Stimulated activated CD8-positive, alpha-beta memory T cell treated with anti-CD3 and anti-CD28 coated beads, Interleukin-15, amount 100 ng/mL, for 48 hours (primary cell): ENCODE data around the gene COL6A1.
"Not testable (repeated sequence)": the region's sequence is repeated elsewhere in the genome, so short reads cannot be mapped to it uniquely, and the experiment has no call there.

Experiments
- DNase-seq, 2 donors: peaks; one replicate each; pipeline ENCODE4 v3.0.0-alpha.2; 2020; ENCODE audit warnings: low read depth in 2 of 2

COL6A1 gene

DNA sequence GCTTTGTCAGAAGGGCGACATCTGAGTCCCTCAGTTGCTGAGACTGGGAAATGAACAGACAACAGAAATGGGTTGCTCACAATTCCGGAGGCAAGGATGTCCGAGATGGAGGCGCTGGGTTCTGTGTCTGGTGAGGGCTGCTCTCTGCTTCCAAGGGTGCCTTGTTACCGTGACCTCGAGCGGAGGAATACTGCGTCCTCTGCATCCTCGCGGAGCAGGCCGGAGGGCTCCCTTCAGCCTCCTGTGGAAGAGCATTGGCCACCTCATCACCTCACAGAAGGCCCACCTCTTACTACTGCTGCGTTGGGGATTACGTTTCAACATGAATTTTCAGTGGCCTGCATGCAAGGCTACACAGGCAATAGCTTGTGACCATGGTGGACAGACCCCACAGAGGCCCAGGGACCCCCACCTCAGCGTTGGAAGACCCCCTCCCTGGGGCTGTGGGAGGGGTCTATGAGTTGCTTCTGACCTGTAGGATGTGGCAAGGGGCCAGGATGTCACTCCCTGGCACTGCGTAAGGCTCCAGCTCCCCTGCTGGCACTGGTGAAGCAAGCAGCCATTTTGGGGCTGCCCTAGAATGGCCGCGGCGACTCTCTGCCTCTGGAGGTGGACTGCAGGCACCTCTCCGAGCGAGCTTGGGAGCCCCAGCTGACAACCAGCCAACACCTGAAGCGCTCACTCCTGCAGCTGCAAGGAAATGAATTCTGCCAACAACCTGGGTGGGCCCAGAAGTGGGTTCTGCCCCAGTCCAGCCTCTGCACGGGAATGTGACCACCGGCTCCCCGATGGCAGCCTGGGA is 36.3 kb upstream of the COL6A1 start:
- DNase-seq: no peak

DNA sequence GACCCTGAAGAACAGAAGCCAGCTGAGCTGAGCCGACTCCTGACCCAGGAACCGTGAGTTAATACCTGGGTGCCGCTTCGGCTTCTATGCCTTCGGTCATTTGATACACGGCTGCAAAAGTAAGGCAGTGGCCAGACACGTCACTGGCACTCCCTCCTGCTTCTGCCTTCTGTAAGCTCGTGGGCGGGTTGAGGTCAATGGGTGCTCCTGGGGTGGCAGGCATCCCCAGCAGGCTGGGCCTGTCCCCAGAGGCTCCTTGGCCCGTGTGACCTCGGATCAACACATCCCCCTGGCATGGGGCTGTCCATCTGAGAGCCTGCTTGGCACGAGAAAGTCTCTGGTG is 35.7 kb upstream of the COL6A1 start:
- no peak for DNase-seq

GRCh38 chr21:45947296-45947695 is 34.3 kb upstream of the COL6A1 start:
- DNase-seq: no peak

- no peak for DNase-seq
Measured at GRCh38 chr21:45947716-45948255, 33.8 kb upstream of the COL6A1 start.

DNA sequence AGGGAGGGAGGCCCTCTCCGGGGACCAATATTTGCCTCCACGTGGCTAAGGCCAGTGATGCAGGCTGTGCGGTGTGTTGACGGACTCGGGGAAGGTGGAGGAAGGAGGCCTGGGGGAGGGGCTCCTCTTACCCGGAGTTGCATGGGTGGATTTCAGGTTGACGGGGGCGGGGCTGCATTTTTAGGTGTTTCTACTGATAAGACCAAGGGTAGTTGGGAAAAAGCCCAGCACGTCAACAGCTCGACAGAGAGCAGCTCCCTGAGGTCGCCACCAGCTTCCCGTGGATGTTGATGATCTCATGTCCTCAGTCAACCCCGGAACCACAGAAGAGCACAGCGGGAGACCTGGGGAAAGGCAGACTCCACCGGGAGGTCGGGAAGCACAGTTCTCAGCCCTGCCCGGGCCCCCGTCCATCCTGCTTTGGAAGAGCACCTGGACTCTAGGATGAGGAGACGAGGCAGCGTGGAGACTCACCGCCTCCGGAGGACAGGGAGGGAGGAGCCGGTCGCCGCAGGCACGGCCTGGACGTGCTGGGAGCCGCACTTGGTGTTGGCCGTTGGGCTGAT is 32.9 kb upstream of the COL6A1 start:
- DNase-seq: no peak

DNA sequence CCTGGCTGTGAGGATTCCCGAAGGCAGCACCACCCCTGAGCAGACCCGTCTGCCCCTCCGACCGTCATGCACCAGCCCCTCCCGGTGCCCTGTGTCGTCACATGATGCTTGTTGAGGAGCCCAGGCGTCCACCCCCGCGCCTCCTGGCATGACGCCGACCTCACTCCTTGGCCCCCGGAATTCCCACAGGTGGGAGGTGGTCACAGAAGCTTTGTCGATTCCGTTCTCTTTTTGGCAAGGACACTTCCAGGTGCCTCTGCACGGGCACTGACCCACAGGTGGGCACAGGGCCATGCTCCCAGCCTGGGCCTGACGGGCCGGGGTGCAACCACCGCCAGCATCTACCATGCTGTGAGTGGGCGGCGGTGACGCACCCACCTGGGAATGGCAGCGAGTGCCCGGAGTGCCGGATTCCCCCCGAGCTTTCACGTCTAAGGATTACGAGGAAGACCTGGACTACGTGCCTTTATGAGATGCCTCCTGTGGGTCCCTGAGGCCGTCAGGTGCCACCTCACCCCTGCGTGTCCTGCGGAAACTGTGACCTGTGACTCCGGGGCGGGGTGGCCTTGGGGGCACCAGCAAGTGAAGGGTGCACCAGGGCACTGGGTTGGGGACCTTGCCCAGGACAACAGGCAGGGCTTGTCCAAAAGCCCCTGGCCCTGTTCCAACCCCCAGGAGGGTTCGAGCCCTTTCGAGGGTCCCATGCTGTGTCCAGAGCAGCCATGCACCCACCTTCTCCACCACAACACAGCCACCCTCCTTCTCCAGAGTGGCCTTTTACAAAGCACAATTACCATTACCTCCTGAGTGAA is 31.4 kb upstream of the COL6A1 start:
- no peak for DNase-seq

GRCh38 chr21:45950740-45951515 is 30.6 kb upstream of the COL6A1 start:
- no peak for DNase-seq

DNA sequence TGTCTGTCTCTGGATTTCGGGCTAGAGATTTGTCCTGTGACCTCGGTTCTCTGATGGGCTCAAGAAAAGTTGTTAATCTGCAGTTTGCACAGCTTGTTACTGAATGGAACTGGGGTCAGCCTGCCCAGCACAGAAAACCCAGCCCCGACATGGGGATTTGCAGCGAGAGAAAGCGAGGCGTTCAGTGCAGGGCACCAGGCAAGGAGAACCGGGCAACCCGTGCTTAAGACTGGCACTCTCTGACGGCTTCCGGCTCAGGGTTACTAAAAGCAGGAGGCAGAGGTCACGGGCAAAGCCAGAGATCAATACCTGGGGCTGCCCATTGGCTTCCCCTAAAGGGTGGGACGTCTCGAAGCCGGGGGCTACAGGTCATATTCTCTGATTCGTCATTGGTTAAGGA is 29.9 kb upstream of the COL6A1 start:
- no peak for DNase-seq

DNA sequence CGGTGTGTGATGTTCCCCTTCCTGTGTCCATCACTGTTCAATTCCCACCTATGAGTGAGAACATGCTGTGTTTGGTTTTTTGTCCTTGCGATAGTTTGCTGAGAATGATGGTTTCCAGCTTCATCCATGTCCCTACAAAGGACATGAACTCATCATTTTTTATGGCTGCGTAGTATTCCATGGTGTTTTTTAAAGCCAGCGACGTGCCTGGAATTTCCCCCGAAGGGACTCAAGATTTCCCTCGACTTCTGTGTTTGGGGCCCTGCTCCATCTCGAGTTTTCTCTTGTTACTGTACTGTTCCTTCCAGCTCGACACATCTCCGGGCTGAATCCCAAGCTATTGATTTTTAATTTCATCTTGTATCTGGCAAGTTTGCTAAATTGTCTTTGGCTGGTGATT is 29.0 kb upstream of the COL6A1 start:
- DNase-seq: not testable (repeated sequence)

DNA sequence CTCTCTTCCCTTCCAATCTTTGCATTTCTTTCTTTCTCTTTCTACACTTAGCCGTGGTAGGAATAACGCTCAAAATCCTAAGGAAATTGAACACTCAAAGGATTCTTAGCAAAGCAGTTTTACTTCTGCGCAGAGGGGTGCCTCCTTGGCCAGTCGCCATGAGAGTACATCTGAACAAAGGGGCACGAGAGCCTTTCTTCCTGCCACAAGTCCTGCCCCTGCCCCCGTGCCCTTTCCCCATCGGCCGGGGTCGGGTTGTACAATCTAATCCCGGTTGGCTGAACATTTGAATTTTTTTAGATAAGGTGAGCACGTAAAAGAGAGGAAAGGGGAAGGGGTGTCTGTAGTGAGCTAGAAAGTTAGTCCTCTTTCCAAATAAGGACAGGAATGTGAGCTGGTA is 28.6 kb upstream of the COL6A1 start:
- no peak for DNase-seq

GRCh38 chr21:45954261-45954660 is 27.3 kb upstream of the COL6A1 start:
- no peak for DNase-seq

DNA sequence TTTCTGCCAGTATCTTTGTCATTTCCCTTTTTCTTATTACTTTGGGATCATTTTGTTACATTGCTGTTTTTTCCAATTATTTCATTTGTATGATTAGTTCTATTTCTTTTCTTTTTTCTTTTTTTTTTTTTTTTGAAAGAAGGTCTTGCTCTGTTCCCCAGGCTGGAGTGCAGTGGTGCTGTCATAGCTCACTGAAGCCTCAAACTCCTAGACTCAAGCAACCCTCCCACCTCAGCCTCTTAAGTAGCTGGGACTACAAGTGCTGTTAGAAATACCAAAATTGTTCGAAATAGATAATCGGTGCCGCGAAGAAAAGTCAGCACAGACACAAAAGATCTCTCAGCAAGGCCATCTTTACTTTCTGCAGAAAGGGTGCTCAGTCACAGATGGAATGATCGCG is 26.6 kb upstream of the COL6A1 start:
- no peak for DNase-seq

GRCh38 chr21:45957551-45957950 is 24.0 kb upstream of the COL6A1 start:
- DNase-seq: no peak

GRCh38 chr21:45957981-45958600 is 23.5 kb upstream of the COL6A1 start:
- no peak for DNase-seq

GRCh38 chr21:45959182-45959581 is 22.4 kb upstream of the COL6A1 start:
- no peak for DNase-seq

GRCh38 chr21:45959779-45960390 is 21.7 kb upstream of the COL6A1 start:
- DNase-seq: no peak

- DNase-seq: not testable (repeated sequence)
Measured at GRCh38 chr21:45961408-45961807, 20.2 kb upstream of the COL6A1 start.

DNA sequence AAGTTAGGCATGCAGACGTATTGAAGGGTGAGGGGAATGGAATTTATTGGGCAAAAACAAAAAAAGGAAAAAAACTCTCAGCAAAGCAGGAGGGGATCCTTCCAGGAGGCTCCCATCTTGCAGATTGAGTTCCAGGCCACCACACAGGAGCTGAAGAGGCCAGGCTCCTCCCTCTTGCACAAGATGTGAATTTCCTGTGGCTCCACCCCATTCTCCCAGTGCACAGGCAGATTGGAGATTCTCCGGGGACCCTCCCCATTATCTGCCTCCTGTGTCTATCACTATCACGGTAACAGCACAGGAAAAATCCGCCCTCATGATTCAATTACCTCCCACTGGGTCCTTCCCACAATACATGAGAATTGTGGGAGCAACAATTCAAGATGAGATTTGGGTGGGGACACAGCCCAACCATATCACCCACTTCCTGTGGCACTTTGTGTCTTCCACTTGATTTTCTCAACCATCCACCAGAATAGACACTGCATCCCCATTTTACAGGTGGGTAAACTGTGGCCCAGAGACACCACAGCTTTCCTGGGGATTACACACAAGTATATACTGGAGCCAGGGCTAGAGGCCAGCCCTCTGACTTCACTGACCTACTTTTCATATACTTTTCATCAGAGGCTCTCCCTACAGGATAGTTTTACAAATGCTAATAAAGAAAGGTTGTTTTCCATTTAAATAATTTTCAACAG is 18.9 kb upstream of the COL6A1 start:
- DNase-seq: no peak

DNA sequence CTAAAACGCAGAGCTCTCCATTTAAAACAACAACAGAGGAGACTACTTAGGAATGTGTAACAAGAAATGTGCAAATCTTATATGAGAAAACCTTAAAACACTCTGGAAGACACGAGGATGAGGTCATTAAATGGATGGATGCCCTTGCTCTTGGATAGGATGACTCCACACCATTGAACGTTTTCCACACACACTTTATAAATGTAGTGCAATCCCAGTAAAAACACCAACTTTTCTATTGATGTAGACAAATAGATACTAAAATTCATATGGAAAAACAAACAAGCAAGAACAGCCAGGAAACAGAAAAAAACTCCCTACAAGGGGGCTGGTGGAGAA is 18.4 kb upstream of the COL6A1 start:
- no peak for DNase-seq

- DNase-seq: no peak
Measured at GRCh38 chr21:45964649-45965048, 16.9 kb upstream of the COL6A1 start.
